ENCODE measurements around the gene DNAH11.

Gene DNAH11

DNA sequence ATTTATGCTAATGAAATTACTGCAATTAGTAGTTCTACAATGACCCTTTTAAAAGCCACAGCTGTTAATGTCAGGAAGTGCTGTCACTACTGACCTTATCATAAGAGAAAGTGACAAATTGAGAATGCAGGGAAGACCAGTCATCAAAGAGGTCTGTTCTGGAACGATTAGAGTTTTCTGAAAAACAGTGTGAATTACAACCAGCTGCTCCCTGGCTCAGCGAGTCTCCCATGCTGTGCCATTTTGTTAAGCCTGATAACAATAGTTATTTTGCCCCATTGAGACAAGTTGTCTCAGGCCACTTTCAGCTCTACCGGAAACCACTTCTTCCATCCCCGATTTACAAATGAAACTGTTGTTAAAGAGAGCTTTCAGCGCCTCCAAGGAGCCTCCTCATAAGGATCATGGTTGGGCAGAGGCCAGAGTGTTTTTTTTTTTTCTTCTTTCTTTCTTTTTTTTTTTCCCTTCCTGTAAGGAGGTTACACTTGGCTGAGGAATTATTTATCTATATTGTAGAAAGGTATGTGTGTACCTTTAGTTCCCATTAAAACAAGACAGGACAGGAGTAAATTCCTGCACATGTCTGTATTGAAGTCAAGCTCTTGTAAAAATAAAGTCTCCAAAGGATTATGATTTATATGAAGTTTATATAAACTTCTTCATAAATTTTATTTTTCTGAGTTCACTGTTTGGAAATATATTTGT is 229.2 kb downstream of the DNAH11 start:
- Histone ChIP-seq H3K36me3 (ENCODE audit: control insufficient read depth, insufficient read depth, low read length) (no peaks in the 10 kb centered on the region), H3K9me3 (ENCODE audit: control insufficient read depth, insufficient read depth, low read length) (no peaks in the 10 kb centered on the region), H3K4me1 (ENCODE audit: control insufficient read depth, insufficient read depth, low read length) (peaks cover 61% of the 10 kb centered on the region), H3K4me3 (ENCODE audit: low read depth, low read length) (no peak overlapping the region), H3K9ac (ENCODE audit: low read depth, low read length) (no peak overlapping the region), H3K27ac (ENCODE audit: low read depth, low read length) (peak overlapping the region; percentile 89), H3K27me3 (ENCODE audit: control insufficient read depth, insufficient read depth, low read length) (no peaks in the 10 kb centered on the region)

DNA sequence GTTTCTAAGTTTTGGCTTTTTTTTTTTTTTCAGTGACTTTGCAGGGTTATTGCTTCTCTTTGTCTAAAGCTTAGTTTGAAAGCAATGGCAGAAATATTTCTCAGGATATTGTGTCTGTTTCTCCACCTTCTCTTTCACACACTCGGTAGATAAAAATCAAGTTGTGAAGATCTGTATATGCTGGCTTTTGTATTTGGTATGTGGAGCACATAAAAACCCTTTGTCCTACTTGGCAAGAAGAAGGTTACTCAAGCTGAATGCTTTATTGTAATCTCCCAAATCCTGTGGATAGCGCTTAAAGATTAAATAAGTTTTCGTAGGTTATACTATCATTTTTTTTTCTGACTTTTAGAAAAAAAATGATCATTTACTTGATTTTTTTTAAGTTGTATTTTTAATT is 230.5 kb downstream of the DNAH11 start:
- Histone ChIP-seq H3K27ac (ENCODE audit: low read depth, low read length) (peak overlapping the region; percentile 89), H3K36me3 (ENCODE audit: control insufficient read depth, insufficient read depth, low read length) (no peaks in the 10 kb centered on the region), H3K27me3 (ENCODE audit: control insufficient read depth, insufficient read depth, low read length) (no peaks in the 10 kb centered on the region), H3K4me1 (ENCODE audit: control insufficient read depth, insufficient read depth, low read length) (peaks cover 59% of the 10 kb centered on the region), H3K9ac (ENCODE audit: low read depth, low read length) (no peak overlapping the region), H3K4me3 (ENCODE audit: low read depth, low read length) (no peak overlapping the region), H3K9me3 (ENCODE audit: control insufficient read depth, insufficient read depth, low read length) (no peaks in the 10 kb centered on the region)

DNA sequence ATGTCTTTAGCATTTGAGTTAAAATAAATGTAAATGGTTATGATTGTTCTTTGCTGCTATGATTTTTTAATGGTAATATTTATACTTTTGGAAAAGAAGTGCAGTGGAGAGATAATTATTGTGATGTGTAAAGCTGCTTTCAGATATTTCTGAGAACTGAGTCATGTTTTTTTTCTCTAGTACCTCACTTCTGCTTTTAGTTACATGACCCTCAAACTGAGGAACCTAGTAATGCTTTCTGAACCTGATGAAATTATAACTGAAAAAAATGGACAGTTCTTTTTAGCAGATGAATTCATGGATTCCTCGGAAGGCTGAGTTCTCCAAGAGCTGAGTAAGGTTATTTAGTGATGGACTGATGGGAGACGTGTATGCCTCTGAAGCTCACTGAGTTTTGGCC is 235.1 kb downstream of the DNAH11 start:
- no peaks in the 10 kb centered on the region for H3K9me3 ChIP-seq (ENCODE audit: control insufficient read depth, insufficient read depth, low read length)
- no peak overlapping the region for H3K9ac ChIP-seq (ENCODE audit: low read depth, low read length)

DNA sequence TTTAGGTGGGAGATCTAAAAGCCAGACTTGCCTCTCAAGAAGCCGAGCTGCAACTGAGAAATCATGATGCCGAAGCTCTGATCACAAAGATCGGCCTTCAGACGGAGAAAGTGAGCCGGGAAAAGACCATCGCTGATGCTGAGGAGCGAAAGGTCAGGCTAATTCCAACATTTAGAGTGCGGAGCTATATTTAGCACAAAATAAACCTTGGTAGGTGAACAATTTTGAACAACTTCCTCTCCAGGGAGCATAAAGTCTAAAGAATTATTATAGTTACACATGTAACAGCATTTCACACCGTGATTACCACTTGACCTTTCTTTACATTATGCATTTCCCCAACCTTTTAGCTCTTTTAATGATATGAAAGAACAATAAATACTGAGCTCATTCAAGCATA is 236.1 kb downstream of the DNAH11 start:
- Histone ChIP-seq H3K9ac (ENCODE audit: low read depth, low read length) (no peak overlapping the region), H3K36me3 (ENCODE audit: control insufficient read depth, insufficient read depth, low read length) (no peaks in the 10 kb centered on the region), H3K27ac (ENCODE audit: low read depth, low read length) (no peak overlapping the region), H3K9me3 (ENCODE audit: control insufficient read depth, insufficient read depth, low read length) (no peaks in the 10 kb centered on the region), H3K4me3 (ENCODE audit: low read depth, low read length) (no peak overlapping the region), H3K27me3 (ENCODE audit: control insufficient read depth, insufficient read depth, low read length) (no peaks in the 10 kb centered on the region), H3K4me1 (ENCODE audit: control insufficient read depth, insufficient read depth, low read length) (peaks cover 23% of the 10 kb centered on the region)

More for the DNA sequence above, 235.1 kb downstream of the DNAH11 start:
- H3K4me1 ChIP-seq (ENCODE audit: control insufficient read depth, insufficient read depth, low read length) = peaks cover 33% of the 10 kb centered on the region
- H3K27me3 ChIP-seq (ENCODE audit: control insufficient read depth, insufficient read depth, low read length) = no peaks in the 10 kb centered on the region
- no peak overlapping the region for H3K27ac ChIP-seq (ENCODE audit: low read depth, low read length)
- H3K4me3 ChIP-seq (ENCODE audit: low read depth, low read length) = no peak overlapping the region
- H3K36me3 ChIP-seq (ENCODE audit: control insufficient read depth, insufficient read depth, low read length) = no peaks in the 10 kb centered on the region

- Histone ChIP-seq H3K27me3 (ENCODE audit: control insufficient read depth, insufficient read depth, low read length) (no peaks in the 10 kb centered on the region), H3K36me3 (ENCODE audit: control insufficient read depth, insufficient read depth, low read length) (no peaks in the 10 kb centered on the region)
Measured at GRCh38 chr7:21782996-21783395, 240.2 kb downstream of the DNAH11 start.

DNA sequence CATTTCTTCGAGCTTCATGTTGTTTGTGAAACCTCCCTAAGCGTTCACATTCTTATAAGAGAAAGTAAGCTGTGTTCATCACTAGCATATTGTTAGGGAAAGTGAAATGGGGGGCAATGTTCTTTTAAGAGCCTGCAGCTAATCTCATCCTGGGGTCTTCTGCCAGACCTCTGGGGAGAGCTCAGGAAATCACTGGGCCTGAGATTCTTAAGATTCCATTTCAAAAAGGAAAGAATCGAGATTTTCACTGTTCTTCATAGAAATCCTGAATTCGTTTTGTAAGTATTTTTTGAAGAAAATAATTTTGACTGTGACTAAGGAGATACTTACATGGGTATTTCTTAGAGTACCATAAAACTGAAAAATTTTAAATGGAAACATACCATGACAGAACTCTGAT is 242.2 kb downstream of the DNAH11 start:
- H3K36me3 ChIP-seq (ENCODE audit: control insufficient read depth, insufficient read depth, low read length) = no peaks in the 10 kb centered on the region
- no peak overlapping the region for H3K9ac ChIP-seq (ENCODE audit: low read depth, low read length)
- no peak overlapping the region for H3K27ac ChIP-seq (ENCODE audit: low read depth, low read length)
- H3K27me3 ChIP-seq (ENCODE audit: control insufficient read depth, insufficient read depth, low read length) = no peaks in the 10 kb centered on the region
- H3K9me3 ChIP-seq (ENCODE audit: control insufficient read depth, insufficient read depth, low read length) = no peaks in the 10 kb centered on the region
- H3K4me3 ChIP-seq (ENCODE audit: low read depth, low read length) = no peak overlapping the region
- peaks cover 3% of the 10 kb centered on the region; the same call in 1 of the 2 replicates for H3K4me1 ChIP-seq (ENCODE audit: control insufficient read depth, insufficient read depth, low read length)

More at GRCh38 chr7:21782996-21783395, 240.2 kb downstream of the DNAH11 start:
- Histone ChIP-seq H3K4me3 (ENCODE audit: low read depth, low read length) (no peak overlapping the region), H3K4me1 (ENCODE audit: control insufficient read depth, insufficient read depth, low read length) (peaks cover 3% of the 10 kb centered on the region; the same call in 1 of the 2 replicates), H3K9ac (ENCODE audit: low read depth, low read length) (no peak overlapping the region), H3K27ac (ENCODE audit: low read depth, low read length) (no peak overlapping the region), H3K9me3 (ENCODE audit: control insufficient read depth, insufficient read depth, low read length) (no peaks in the 10 kb centered on the region)

DNA sequence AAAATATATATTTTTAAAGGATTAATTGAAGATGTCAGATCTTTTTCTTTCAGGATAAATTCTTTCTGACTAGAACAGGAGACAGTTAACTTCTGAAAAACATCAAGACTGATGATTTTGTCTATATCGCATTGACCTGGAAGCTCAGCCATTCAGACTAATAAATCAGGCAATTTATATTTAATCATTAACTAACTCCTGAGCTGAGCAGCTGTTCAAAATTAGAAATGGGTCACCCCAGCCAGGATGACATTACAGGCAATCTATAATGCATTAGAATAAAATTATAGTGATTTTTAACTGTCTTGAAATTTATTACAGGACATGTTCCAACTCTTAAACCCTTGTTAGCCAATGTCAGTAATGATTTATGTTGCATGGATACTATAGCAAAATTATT is 263.0 kb downstream of the DNAH11 start:
- Histone ChIP-seq H3K27me3 (ENCODE audit: control insufficient read depth, insufficient read depth, low read length) (no peaks in the 10 kb centered on the region), H3K27ac (ENCODE audit: low read depth, low read length) (no peak overlapping the region)

GRCh38 chr7:21806388-21806787 is 263.5 kb downstream of the DNAH11 start:
- no peaks in the 10 kb centered on the region for H3K9me3 ChIP-seq (ENCODE audit: control insufficient read depth, insufficient read depth, low read length)
- H3K27ac ChIP-seq (ENCODE audit: low read depth, low read length) = no peak overlapping the region
- no peak overlapping the region for H3K4me3 ChIP-seq (ENCODE audit: low read depth, low read length)
- no peak overlapping the region for H3K9ac ChIP-seq (ENCODE audit: low read depth, low read length)
- H3K36me3 ChIP-seq (ENCODE audit: control insufficient read depth, insufficient read depth, low read length) = no peaks in the 10 kb centered on the region
- H3K27me3 ChIP-seq (ENCODE audit: control insufficient read depth, insufficient read depth, low read length) = no peaks in the 10 kb centered on the region
- H3K4me1 ChIP-seq (ENCODE audit: control insufficient read depth, insufficient read depth, low read length) = no peaks in the 10 kb centered on the region

More for the DNA sequence above, 263.0 kb downstream of the DNAH11 start:
- Histone ChIP-seq H3K4me1 (ENCODE audit: control insufficient read depth, insufficient read depth, low read length) (no peaks in the 10 kb centered on the region), H3K9ac (ENCODE audit: low read depth, low read length) (no peak overlapping the region), H3K9me3 (ENCODE audit: control insufficient read depth, insufficient read depth, low read length) (no peaks in the 10 kb centered on the region), H3K4me3 (ENCODE audit: low read depth, low read length) (no peak overlapping the region), H3K36me3 (ENCODE audit: control insufficient read depth, insufficient read depth, low read length) (no peaks in the 10 kb centered on the region)

GRCh38 chr7:21819048-21819447 is 276.2 kb downstream of the DNAH11 start:
- Histone ChIP-seq H3K9me3 (ENCODE audit: control insufficient read depth, insufficient read depth, low read length) (no peaks in the 10 kb centered on the region), H3K36me3 (ENCODE audit: control insufficient read depth, insufficient read depth, low read length) (no peaks in the 10 kb centered on the region), H3K4me1 (ENCODE audit: control insufficient read depth, insufficient read depth, low read length) (no peaks in the 10 kb centered on the region), H3K4me3 (ENCODE audit: low read depth, low read length) (no peak overlapping the region), H3K9ac (ENCODE audit: low read depth, low read length) (no peak overlapping the region), H3K27ac (ENCODE audit: low read depth, low read length) (no peak overlapping the region), H3K27me3 (ENCODE audit: control insufficient read depth, insufficient read depth, low read length) (no peaks in the 10 kb centered on the region)

- no peak overlapping the region for H3K9ac ChIP-seq (ENCODE audit: low read depth, low read length)
- H3K27ac ChIP-seq (ENCODE audit: low read depth, low read length) = no peak overlapping the region
- H3K4me1 ChIP-seq (ENCODE audit: control insufficient read depth, insufficient read depth, low read length) = no peaks in the 10 kb centered on the region
- H3K9me3 ChIP-seq (ENCODE audit: control insufficient read depth, insufficient read depth, low read length) = no peaks in the 10 kb centered on the region
- H3K36me3 ChIP-seq (ENCODE audit: control insufficient read depth, insufficient read depth, low read length) = no peaks in the 10 kb centered on the region
- no peak overlapping the region for H3K4me3 ChIP-seq (ENCODE audit: low read depth, low read length)
- H3K27me3 ChIP-seq (ENCODE audit: control insufficient read depth, insufficient read depth, low read length) = no peaks in the 10 kb centered on the region
Measured at GRCh38 chr7:21828841-21829240, 286.0 kb downstream of the DNAH11 start.

DNA sequence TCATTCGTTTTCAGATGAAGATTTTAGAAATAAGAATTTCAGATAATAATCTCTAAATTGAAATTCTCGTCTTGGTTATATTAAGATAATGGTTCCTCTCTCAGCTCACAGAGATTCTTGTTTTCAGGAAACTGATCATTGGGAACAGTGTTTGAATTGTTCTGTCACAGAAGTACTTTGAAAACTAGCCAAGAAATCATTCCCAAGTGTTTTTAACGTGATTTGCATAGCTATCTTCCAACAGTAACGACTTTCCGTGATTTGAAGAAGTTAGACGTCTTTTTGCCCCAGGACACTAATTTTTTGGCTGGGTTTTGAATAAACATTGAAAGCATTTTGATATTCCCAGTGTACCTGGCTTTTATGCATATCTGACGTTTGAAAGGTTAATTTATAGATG is 286.9 kb downstream of the DNAH11 start:
- Histone ChIP-seq H3K27me3 (ENCODE audit: control insufficient read depth, insufficient read depth, low read length) (no peaks in the 10 kb centered on the region), H3K27ac (ENCODE audit: low read depth, low read length) (no peak overlapping the region), H3K9me3 (ENCODE audit: control insufficient read depth, insufficient read depth, low read length) (no peaks in the 10 kb centered on the region), H3K9ac (ENCODE audit: low read depth, low read length) (no peak overlapping the region), H3K4me1 (ENCODE audit: control insufficient read depth, insufficient read depth, low read length) (no peaks in the 10 kb centered on the region), H3K36me3 (ENCODE audit: control insufficient read depth, insufficient read depth, low read length) (no peaks in the 10 kb centered on the region), H3K4me3 (ENCODE audit: low read depth, low read length) (no peak overlapping the region)
